ENCODE results near the gene RERE.

RERE gene

GRCh38 chr1:8571200-8571984 lies 246.0 kb downstream of the RERE start:
- DNase-seq (ENCODE audit: low spot score) = peak; percentile 14

- DNase-seq (ENCODE audit: low spot score) = no peak
These were observed 247.0 kb downstream of the RERE start for GRCh38 chr1:8570465-8570864.

GRCh38 chr1:8569242-8569641 lies 248.2 kb downstream of the RERE start:
- no peak for DNase-seq (ENCODE audit: low spot score)

GRCh38 chr1:8568837-8569236 lies 248.6 kb downstream of the RERE start:
- no peak for DNase-seq (ENCODE audit: low spot score)

GRCh38 chr1:8567146-8567545 lies 250.3 kb downstream of the RERE start:
- no peak for DNase-seq (ENCODE audit: low spot score)

- no peak for DNase-seq (ENCODE audit: low spot score)
These were observed 251.6 kb downstream of the RERE start for GRCh38 chr1:8565802-8566201.

- no peak for DNase-seq (ENCODE audit: low spot score)
These were observed 253.4 kb downstream of the RERE start for GRCh38 chr1:8563944-8564537.

GRCh38 chr1:8562881-8563865 lies 254.3 kb downstream of the RERE start:
- DNase-seq (ENCODE audit: low spot score) = no peak

- DNase-seq (ENCODE audit: low spot score) = no peak
These were observed 255.2 kb downstream of the RERE start for GRCh38 chr1:8562222-8562621.

- DNase-seq (ENCODE audit: low spot score) = peak; percentile 33
These were observed 256.6 kb downstream of the RERE start for GRCh38 chr1:8560611-8561544.

GRCh38 chr1:8560035-8560434 lies 257.4 kb downstream of the RERE start:
- no peak for DNase-seq (ENCODE audit: low spot score)

- no peak for DNase-seq (ENCODE audit: low spot score)
These were observed 261.9 kb downstream of the RERE start for GRCh38 chr1:8555582-8555981.

- peak; percentile 18 for DNase-seq (ENCODE audit: low spot score)
These were observed 262.4 kb downstream of the RERE start for GRCh38 chr1:8554956-8555534.

GRCh38 chr1:8552820-8553397 lies 264.5 kb downstream of the RERE start:
- no peak for DNase-seq (ENCODE audit: low spot score)

GRCh38 chr1:8551613-8552489 lies 265.6 kb downstream of the RERE start:
- DNase-seq (ENCODE audit: low spot score) = no peak

- no peak for DNase-seq (ENCODE audit: low spot score)
These were observed 266.4 kb downstream of the RERE start for GRCh38 chr1:8551057-8551456.

GRCh38 chr1:8547791-8548190 lies 269.6 kb downstream of the RERE start:
- DNase-seq (ENCODE audit: low spot score) = no peak

GRCh38 chr1:8545078-8545477 lies 272.4 kb downstream of the RERE start:
- DNase-seq (ENCODE audit: low spot score) = no peak

- DNase-seq (ENCODE audit: low spot score) = no peak
These were observed 272.8 kb downstream of the RERE start for GRCh38 chr1:8544644-8545043.

GRCh38 chr1:8543965-8544364 lies 273.5 kb downstream of the RERE start:
- DNase-seq (ENCODE audit: low spot score) = no peak

Data from COLO829 (cell line).